Measurements from ENCODE around the gene PLA2G2E. TPM values are rescaled to one million over a fixed set of nuclear protein-coding genes. Genes with fewer than 3 reads are reported as not detected.

Gene PLA2G2E
- not detected in 2 replicates for total RNA-seq

GRCh38 chr1:19923137-19923952, at the start of gene PLA2G2E:
Gene PLA2G2E (minus strand): TSS chr1:19923617. CDS start chr1:19923559, 58 bp downstream.

GRCh38 chr1:19882111-19883071, 41.0 kb downstream of the PLA2G2E start, which contains the start of gene OTUD3:
Gene OTUD3 (plus strand): TSS chr1:19882395. CDS start chr1:19882514, 119 bp downstream.

Other genes with a start within 250 kb of the PLA2G2E start
- gene TMCO4, start 123.7 kb downstream of the PLA2G2E start, total RNA-seq, result 5.8 and 10.1 TPM in 2 replicates
- gene RNF186, start 108.3 kb downstream of the PLA2G2E start, total RNA-seq, result under 0.01 TPM in 1 of 2 replicates, not detected in the other
- gene OTUD3, start 41.2 kb downstream of the PLA2G2E start, total RNA-seq, result 3.6 and 3.8 TPM in 2 replicates
- gene PLA2G2A, start 56.0 kb upstream of the PLA2G2E start, total RNA-seq, result not detected in 2 replicates
- gene PLA2G5, start 146.6 kb upstream of the PLA2G2E start, total RNA-seq, result not detected in 2 replicates
- not detected in 2 replicates for gene PLA2G2D, start 195.9 kb upstream of the PLA2G2E start, total RNA-seq
- 0.24 TPM in 1 of 2 replicates, not detected in the other for gene PLA2G2F, start 215.7 kb upstream of the PLA2G2E start, total RNA-seq

Data from tracheal epithelial cell (primary cell).